GM13977 (cell line): ENCODE measurements around the gene MAJIN.

Experiments used
- DNase-seq: peaks from one replicate; pipeline ENCODE4 v3.0.0; 2012; ENCODE audit warnings: low spot score
- CTCF ChIP-seq: IDR thresholded peaks from 2 replicates; pipeline ENCODE4 v1.5.1; 2012; ENCODE audit warnings: mild to moderate bottlenecking, control low read depth; ENCODE audit not compliant: insufficient read depth; ENCODE audit errors: extremely low read depth, missing control alignments
- in situ Hi-C: fragments of 300-500 bp; cut with MboI; formaldehyde crosslinking; loops from one replicate; pipeline ENCODE4 v1.12.0; 2022; ENCODE audit warnings: low sequenced_read_pairs, low pct_unique_long_range_greater_than_20kb, mixed read lengths, inconsistent platforms; ENCODE audit not compliant: unreplicated experiment

Gene MAJIN

GRCh38 chr11:65003282-65003681, 31.4 kb upstream of the MAJIN start:
- no peak for TF ChIP-seq CTCF
- no peak for DNase-seq
- in situ Hi-C loops = no loop called here

- TF ChIP-seq CTCF = no peak
- DNase-seq = no peak
- in situ Hi-C loops = no loop called here
These were observed 30.8 kb upstream of the MAJIN start for GRCh38 chr11:65002706-65003105.

- in situ Hi-C loops = no loop called here
- no peak for TF ChIP-seq CTCF
These were observed 27.6 kb upstream of the MAJIN start for GRCh38 chr11:64999478-64999877.

GRCh38 chr11:64998690-64999431, 27.0 kb upstream of the MAJIN start:
- TF ChIP-seq CTCF = no peak
- in situ Hi-C loops = no loop called here
- DNase-seq = no peak

More at GRCh38 chr11:64999478-64999877, 27.6 kb upstream of the MAJIN start:
- no peak for DNase-seq

GRCh38 chr11:64998141-64998540, 26.2 kb upstream of the MAJIN start:
- DNase-seq = no peak
- no peak for TF ChIP-seq CTCF
- in situ Hi-C loops = no loop called here

GRCh38 chr11:64996710-64997380, 24.9 kb upstream of the MAJIN start, which contains the start of gene BATF2:
Gene BATF2, minus strand, starts transcription at chr11:64996971. Its CDS starts 57 bp downstream, at chr11:64996914.
- peak; percentile 48 for TF ChIP-seq CTCF
- in situ Hi-C loops = no loop called here
- peak; percentile 61 for DNase-seq
